ENCODE data around the gene SMG1. TPM values are rescaled to one million over a fixed set of nuclear protein-coding genes. Genes with fewer than 3 reads are reported as not detected.

The SMG1 gene
- total and polyA plus RNA-seq, 2 of the 13 experiments (the other 11 are each of a cell fraction or from before 2014, with no cell fraction given), result 48.7 to 53.7 TPM

DNA sequence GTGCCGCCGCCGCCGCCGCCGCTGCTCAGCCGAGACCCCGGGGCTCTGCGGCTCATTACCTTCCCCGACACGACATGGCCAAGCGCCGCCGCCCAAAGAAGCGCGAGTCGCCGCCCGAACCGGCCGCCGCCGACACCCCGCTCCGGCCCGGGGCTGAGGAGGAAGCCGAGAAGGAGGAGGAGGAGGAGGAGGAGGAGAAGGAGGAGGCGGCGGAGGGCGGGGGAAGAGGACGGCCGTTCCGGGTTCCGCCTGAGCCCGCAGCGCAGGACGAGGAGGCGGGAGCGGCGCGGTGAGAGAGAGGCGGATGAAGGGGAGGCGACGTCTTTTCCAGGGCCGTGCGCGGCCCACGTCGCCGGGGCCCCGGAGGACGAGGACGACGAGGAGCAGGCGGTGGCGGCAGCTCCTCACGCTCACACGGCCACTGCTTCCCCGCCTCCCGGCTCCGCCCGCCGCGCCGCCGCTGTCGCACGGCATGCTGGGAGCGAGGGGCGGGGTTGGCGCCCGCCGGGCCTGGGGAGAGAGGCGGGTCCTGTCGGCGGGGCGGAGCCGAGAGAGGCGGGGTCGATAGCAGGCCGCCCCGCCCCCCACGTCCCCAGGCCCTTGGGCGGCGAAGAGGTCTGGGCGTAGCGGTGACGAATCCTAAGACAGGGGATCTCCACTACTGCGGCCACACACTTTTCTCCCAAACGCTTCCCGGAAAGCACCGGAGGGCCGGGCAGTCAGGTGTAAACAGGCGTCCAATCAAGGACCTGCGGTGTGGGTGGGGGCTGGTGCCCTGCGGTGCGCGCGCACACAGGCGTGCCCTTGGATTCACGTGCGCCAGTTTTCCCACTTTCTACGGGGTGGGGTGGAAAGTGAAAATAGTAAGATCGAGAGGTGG, at the start of gene SMG1 (continued):
- TF ChIP-seq, protein P1, sequence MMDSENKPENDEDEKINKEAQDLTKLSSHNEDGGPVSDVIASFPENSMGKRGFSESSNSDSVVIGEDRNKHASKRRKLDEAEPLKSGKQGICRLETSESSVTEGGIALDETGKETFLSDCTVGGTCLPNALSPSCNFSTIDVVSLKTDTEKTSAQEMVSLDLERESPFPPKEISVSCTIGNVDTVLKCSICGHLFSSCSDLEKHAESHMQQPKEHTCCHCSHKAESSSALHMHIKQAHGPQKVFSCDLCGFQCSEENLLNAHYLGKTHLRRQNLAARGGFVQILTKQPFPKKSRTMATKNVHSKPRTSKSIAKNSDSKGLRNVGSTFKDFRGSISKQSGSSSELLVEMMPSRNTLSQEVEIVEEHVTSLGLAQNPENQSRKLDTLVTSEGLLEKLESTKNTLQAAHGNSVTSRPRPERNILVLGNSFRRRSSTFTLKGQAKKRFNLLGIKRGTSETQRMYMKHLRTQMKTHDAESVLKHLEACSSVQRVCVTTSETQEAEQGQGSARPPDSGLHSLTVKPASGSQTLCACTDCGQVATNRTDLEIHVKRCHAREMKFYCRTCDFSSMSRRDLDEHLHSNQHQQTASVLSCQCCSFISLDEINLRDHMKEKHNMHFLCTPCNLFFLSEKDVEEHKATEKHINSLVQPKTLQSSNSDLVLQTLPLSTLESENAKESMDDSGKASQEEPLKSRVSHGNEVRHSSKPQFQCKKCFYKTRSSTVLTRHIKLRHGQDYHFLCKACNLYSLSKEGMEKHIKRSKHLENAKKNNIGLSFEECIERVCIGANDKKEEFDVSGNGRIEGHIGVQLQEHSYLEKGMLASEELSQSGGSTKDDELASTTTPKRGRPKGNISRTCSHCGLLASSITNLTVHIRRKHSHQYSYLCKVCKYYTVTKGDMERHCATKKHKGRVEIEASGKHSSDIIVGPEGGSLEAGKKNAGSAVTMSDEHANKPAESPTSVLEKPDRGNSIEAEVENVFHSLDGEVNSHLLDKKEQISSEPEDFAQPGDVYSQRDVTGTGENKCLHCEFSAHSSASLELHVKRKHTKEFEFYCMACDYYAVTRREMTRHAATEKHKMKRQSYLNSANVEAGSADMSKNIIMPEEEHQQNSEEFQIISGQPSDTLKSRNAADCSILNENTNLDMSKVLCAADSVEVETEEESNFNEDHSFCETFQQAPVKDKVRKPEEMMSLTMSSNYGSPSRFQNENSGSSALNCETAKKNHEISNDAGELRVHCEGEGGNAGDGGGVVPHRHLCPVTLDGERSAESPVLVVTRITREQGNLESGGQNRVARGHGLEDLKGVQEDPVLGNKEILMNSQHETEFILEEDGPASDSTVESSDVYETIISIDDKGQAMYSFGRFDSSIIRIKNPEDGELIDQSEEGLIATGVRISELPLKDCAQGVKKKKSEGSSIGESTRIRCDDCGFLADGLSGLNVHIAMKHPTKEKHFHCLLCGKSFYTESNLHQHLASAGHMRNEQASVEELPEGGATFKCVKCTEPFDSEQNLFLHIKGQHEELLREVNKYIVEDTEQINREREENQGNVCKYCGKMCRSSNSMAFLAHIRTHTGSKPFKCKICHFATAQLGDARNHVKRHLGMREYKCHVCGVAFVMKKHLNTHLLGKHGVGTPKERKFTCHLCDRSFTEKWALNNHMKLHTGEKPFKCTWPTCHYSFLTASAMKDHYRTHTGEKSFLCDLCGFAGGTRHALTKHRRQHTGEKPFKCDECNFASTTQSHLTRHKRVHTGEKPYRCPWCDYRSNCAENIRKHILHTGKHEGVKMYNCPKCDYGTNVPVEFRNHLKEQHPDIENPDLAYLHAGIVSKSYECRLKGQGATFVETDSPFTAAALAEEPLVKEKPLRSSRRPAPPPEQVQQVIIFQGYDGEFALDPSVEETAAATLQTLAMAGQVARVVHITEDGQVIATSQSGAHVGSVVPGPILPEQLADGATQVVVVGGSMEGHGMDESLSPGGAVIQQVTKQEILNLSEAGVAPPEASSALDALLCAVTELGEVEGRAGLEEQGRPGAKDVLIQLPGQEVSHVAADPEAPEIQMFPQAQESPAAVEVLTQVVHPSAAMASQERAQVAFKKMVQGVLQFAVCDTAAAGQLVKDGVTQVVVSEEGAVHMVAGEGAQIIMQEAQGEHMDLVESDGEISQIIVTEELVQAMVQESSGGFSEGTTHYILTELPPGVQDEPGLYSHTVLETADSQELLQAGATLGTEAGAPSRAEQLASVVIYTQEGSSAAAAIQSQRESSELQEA (CRISPR knock-in tag; IDR thresholded peaks at IDR 0.05; ENCODE audit: not compliant biosample characterization), result peak; percentile 96
- TF ChIP-seq HOXA9 (CRISPR knock-in tag; IDR thresholded peaks at IDR 0.05; ENCODE audit: borderline replicate concordance), result peak; percentile 16
- peak; percentile 62; the same call in 1 of the 2 replicates for TF ChIP-seq PRMT3 (CRISPR knock-in tag; IDR thresholded peaks at IDR 0.05; ENCODE audit: borderline replicate concordance, low read depth)
- peak; percentile 95; the same call in 1 of the 2 replicates for TF ChIP-seq ZNF20 (CRISPR knock-in tag; IDR thresholded peaks at IDR 0.05)
- TF ChIP-seq POLR2AphosphoS5 (IDR thresholded peaks at IDR 0.05; ENCODE audit: low read depth, low read length), result peak; percentile 74
- peak; percentile 70 for TF ChIP-seq IRF2 (CRISPR knock-in tag; IDR thresholded peaks at IDR 0.05)
- TF ChIP-seq, protein P2, sequence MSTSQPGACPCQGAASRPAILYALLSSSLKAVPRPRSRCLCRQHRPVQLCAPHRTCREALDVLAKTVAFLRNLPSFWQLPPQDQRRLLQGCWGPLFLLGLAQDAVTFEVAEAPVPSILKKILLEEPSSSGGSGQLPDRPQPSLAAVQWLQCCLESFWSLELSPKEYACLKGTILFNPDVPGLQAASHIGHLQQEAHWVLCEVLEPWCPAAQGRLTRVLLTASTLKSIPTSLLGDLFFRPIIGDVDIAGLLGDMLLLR (CRISPR knock-in tag; IDR thresholded peaks at IDR 0.05), result peak; percentile 99
- TF ChIP-seq DNMT3B (CRISPR knock-in tag; conservative IDR thresholded peaks at IDR 0.05), result peak; percentile 95
- peak; percentile 64; the same call in 1 of the 2 replicates for TF ChIP-seq NFKBIZ (CRISPR knock-in tag; IDR thresholded peaks at IDR 0.05)
- TF ChIP-seq ZNF792 (CRISPR knock-in tag; IDR thresholded peaks at IDR 0.05), result peak; percentile 19; the same call in 1 of the 2 replicates
- TF ChIP-seq, protein P3, sequence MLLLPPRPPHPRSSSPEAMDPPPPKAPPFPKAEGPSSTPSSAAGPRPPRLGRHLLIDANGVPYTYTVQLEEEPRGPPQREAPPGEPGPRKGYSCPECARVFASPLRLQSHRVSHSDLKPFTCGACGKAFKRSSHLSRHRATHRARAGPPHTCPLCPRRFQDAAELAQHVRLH (CRISPR knock-in tag; IDR thresholded peaks at IDR 0.05; ENCODE audit: borderline replicate concordance, low read depth), result peak; percentile 96
- peak; percentile 85; the same call in 1 of the 2 replicates for TF ChIP-seq IRX3 (CRISPR knock-in tag; IDR thresholded peaks at IDR 0.05; ENCODE audit: borderline replicate concordance, low read depth)
- TF ChIP-seq ZNF468 (CRISPR knock-in tag; IDR thresholded peaks at IDR 0.05), result peak; percentile 94
- TF ChIP-seq MEIS2 (CRISPR knock-in tag; IDR thresholded peaks at IDR 0.05), result peak; percentile 62
- peak; percentile 20 for TF ChIP-seq TEAD3 (CRISPR knock-in tag; optimal IDR thresholded peaks at IDR 0.05; ENCODE audit: borderline replicate concordance)
- peak; percentile 94; the same call in 1 of the 2 replicates for TF ChIP-seq ZNF703 (CRISPR knock-in tag; IDR thresholded peaks at IDR 0.05; ENCODE audit: borderline replicate concordance)
- 0 out of 2 replicates have a peak, but pooled peaks have one; percentile 74 for TF ChIP-seq ZNF441 (CRISPR knock-in tag; IDR thresholded peaks at IDR 0.05; ENCODE audit: borderline replicate concordance)
